K562 (cell line): Measurements from ENCODE around the gene P2RY8. TPM values are rescaled to one million over a fixed set of nuclear protein-coding genes. Genes with fewer than 3 reads are reported as not detected.
A peak's percentile ranks its signal among the peaks of the same experiment; 100 is the strongest.
"Not testable (repeated sequence)": the region's sequence is repeated elsewhere in the genome, so short reads cannot be mapped to it uniquely, and the experiment has no call there.

Experiments
- ATAC-seq: fragments of 200-7000 bp; cut with Tn5 transposase; 3 replicates; pipeline ENCODE4 v1.9.1; 2020; ENCODE audit warnings: moderate library complexity
- BruUV-seq: library from RNA; stranded (reverse); fragments of 400-500 nt; replicated peaks from 2 replicates; lab custom pipeline; 2021; lab: Mats Ljungman, UMichigan
- CTCF ChIA-PET: fragments of 300-600 bp; formaldehyde crosslinking; extraction: SDS; loops from one replicate; lab custom pipeline; 2021; ENCODE audit warnings: low intra/inter-chr PET ratio; lab: Yijun Ruan, JAX
- POLR2A ChIA-PET: fragments of 300-600, 350-650 bp; sonication (Branson Sonifier 250); formaldehyde crosslinking; extraction: SDS; loops from one replicate; lab custom pipeline; 2021; ENCODE audit warnings: antibody characterized with exemption, inconsistent platforms; lab: Yijun Ruan, JAX
- DNase-seq, 4 experiments: peaks; one replicate each; pipeline versions ENCODE4 v3.0.0 to v3.0.0-alpha.2; 2011 to 2018; ENCODE audit warnings: low spot score in 3 of 4, mixed read lengths in 3 of 4; ENCODE audit errors: extremely low read depth in 1 of 4
- FAIRE-seq: peaks from 2 replicates; lab custom pipeline; 2011; peaks lifted over from hg19 to GRCh38; lab: Jason Lieb, UNC
- H2AFZ ChIP-seq: 2 replicates; pipeline ENCODE4 v1.6.0; 2011; ENCODE audit warnings: low read depth, low read length, control low read depth, inconsistent platforms
- H3K27ac ChIP-seq: fragments of 200-600 bp; 3 replicates; pipeline ENCODE4 v1.8.0; 2011; ENCODE audit warnings: low read depth, mild to moderate bottlenecking, control low read depth, inconsistent platforms, low read length, moderate library complexity, mixed read lengths; ENCODE audit errors: extremely low read depth
- H3K27me3 ChIP-seq, 2 experiments: fragments of 300-600 bp in 1 of 2; 2 replicates in 1 of 2; 3 replicates in 1 of 2; pipeline versions ENCODE4 v1.6.0 to v1.8.0; 2011; ENCODE audit warnings: inconsistent platforms in 2 of 2, low read length in 2 of 2, mild to moderate bottlenecking in 1 of 2, mixed read lengths in 1 of 2, moderate library complexity in 1 of 2; ENCODE audit not compliant: control insufficient read depth in 2 of 2, insufficient read depth in 2 of 2
- H3K36me3 ChIP-seq: fragments of 300-600 bp; 3 replicates; pipeline ENCODE4 v1.8.0; 2011; ENCODE audit warnings: mild to moderate bottlenecking, low read length, inconsistent platforms; ENCODE audit not compliant: control insufficient read depth, insufficient read depth
- H3K4me1 ChIP-seq, 2 experiments: fragments of 200-600 bp in 1 of 2; replicated peaks in 1 of 2; 2 replicates in 1 of 2; 3 replicates in 1 of 2; pipeline versions ENCODE4 v1.5.1 to v1.8.0; 2011; ENCODE audit warnings: inconsistent platforms in 2 of 2, low read length in 2 of 2, mild to moderate bottlenecking in 1 of 2, mixed read lengths in 1 of 2, moderate library complexity in 1 of 2; ENCODE audit not compliant: control insufficient read depth in 2 of 2, insufficient read depth in 2 of 2
- H3K4me2 ChIP-seq: 2 replicates; pipeline ENCODE4 v1.6.1; 2011; ENCODE audit warnings: low read length, control low read depth, inconsistent platforms, mixed read lengths; ENCODE audit not compliant: insufficient read depth
- H3K4me3 ChIP-seq: fragments of 200-600 bp; sonication (generic), shearing (Covaris generic); 2 replicates; pipeline ENCODE4 v1.5.1; 2016; ENCODE audit warnings: control low read depth, inconsistent platforms
- H3K79me2 ChIP-seq: fragments of 200-600 bp; 3 replicates; pipeline ENCODE4 v1.8.0; 2011; ENCODE audit warnings: low read length, inconsistent platforms; ENCODE audit not compliant: control insufficient read depth, insufficient read depth
- H3K9ac ChIP-seq, 2 experiments: 2 replicates each; pipeline versions ENCODE4 v1.6.0 to v1.6.1; 2011; ENCODE audit warnings: low read depth in 2 of 2, low read length in 2 of 2, control low read depth in 1 of 2, inconsistent platforms in 1 of 2, mild to moderate bottlenecking in 1 of 2, mixed read lengths in 1 of 2; ENCODE audit not compliant: insufficient read depth in 1 of 2
- H3K9me1 ChIP-seq: one replicate; pipeline ENCODE4 v1.6.0; 2011; ENCODE audit warnings: inconsistent platforms, mild to moderate bottlenecking, low read length, moderate library complexity; ENCODE audit not compliant: control insufficient read depth, insufficient read depth
- H3K9me3 ChIP-seq: replicated peaks from 2 replicates; pipeline ENCODE4 v1.5.1; 2011; ENCODE audit warnings: low read depth, low read length, inconsistent platforms; ENCODE audit not compliant: control insufficient read depth, insufficient read depth
- H4K20me1 ChIP-seq: replicated peaks from 2 replicates; pipeline ENCODE4 v1.6.1; 2011; ENCODE audit warnings: low read length, inconsistent platforms, mixed read lengths; ENCODE audit not compliant: control insufficient read depth, insufficient read depth
- BRD4 ChIP-seq: fragments of 200-600 bp; sonication (generic); IDR thresholded peaks from 2 replicates; pipeline ENCODE4 v1.6.1; 2017; ENCODE audit warnings: inconsistent platforms
- ESRRB ChIP-seq: fragments of 250-450 bp; sonication (Bioruptor Pico); IDR thresholded peaks from 2 replicates; pipeline ENCODE4 v1.5.0; 2020; ENCODE audit warnings: mild to moderate bottlenecking, moderate library complexity, borderline replicate concordance
- ZBTB7A ChIP-seq: IDR thresholded peaks from 2 replicates; pipeline ENCODE4 v1.6.1; 2011; ENCODE audit warnings: low read depth, mild to moderate bottlenecking, low read length, moderate library complexity, borderline replicate concordance; ENCODE audit not compliant: control insufficient read depth
- ZNF146 ChIP-seq: IDR thresholded peaks from one replicate; pipeline ENCODE4 v1.6.1; 2018; ENCODE audit warnings: missing compliant biosample characterization; ENCODE audit not compliant: unreplicated experiment
- ZNF239 ChIP-seq: fragments of 250-450 bp; sonication (Bioruptor Pico); IDR thresholded peaks from 2 replicates; pipeline ENCODE4 v1.4.0; 2020; ENCODE audit warnings: mild to moderate bottlenecking
- ZNF57 ChIP-seq: fragments of 450-650 bp; formaldehyde crosslinking; IDR thresholded peaks from 2 replicates; pipeline ENCODE4 v1.4.0; 2020; ENCODE audit warnings: mild to moderate bottlenecking, moderate library complexity
- WGBS: fragments of 100-300 bp; shearing (Covaris generic); methylation state at CpG from one replicate; pipeline ENCODE4 v1.1.6; 2016; ENCODE audit warnings: low coverage, mixed read lengths; ENCODE audit not compliant: insufficient coverage; ENCODE audit errors: missing lambda C conversion rate; 5-methylcytosine and 5-hydroxymethylcytosine counted together
- in situ Hi-C: fragments of 300-500 bp; cut with MboI; formaldehyde crosslinking; loops from 4 replicates; pipeline ENCODE4 v1.15.0; 2018; ENCODE audit warnings: inconsistent platforms, mixed read lengths
- intact Hi-C: fragments of 100-400 bp; cut with micrococcal nuclease; formaldehyde crosslinking; loops from 2 replicates; pipeline ENCODE4 v1.14.2; 2022
- polyA plus RNA-seq, 8 experiments: library from polyadenylated mRNA; depleted of rRNA in 4 of 8; stranded (reverse) in 5 of 8; unstranded in 3 of 8; fragments of >200 nt; fragmentation: Nextera tagmentation in 2 of 8; fragmentation: Illumina TruSeq in 1 of 8; extraction: Ambion mirVana in 2 of 8; extraction: Trizol in 1 of 8; gene quantifications; 2 replicates each; pipeline versions ENCODE4 v1.2.1 to v1.2.3, GENCODE V29; 2011 to 2014; ENCODE audit warnings: inconsistent platforms in 1 of 8, missing spikeins in 1 of 8
- total RNA-seq, 7 experiments: library from RNA; depleted of rRNA in 6 of 7; stranded (reverse); fragments of >200 nt in 6 of 7; fragmentation: Illumina TruSeq in 2 of 7; extraction: Trizol in 2 of 7; gene quantifications; 2 replicates each; pipeline versions ENCODE4 v1.2.1 to v1.2.3, GENCODE V29; 2011 to 2021; ENCODE audit warnings: low replicate concordance in 1 of 7
- TF ChIP-seq, protein P1 (sequence below): sonication (generic); formaldehyde crosslinking; IDR thresholded peaks from 2 replicates; pipeline ENCODE4 v1.8.1; 2023; ENCODE audit warnings: mild to moderate bottlenecking, missing genetic modification reagents, moderate library complexity
- TF ChIP-seq, protein P2 (sequence below): IDR thresholded peaks from 3 replicates; pipeline ENCODE4 v1.6.1; 2011; ENCODE audit warnings: borderline replicate concordance, mild to moderate bottlenecking, moderate library complexity; ENCODE audit not compliant: insufficient read length; ENCODE audit errors: extremely low read depth

The P2RY8 gene
- total and polyA plus RNA-seq, 9 of the 15 experiments (the other 6 are each of a cell fraction or from before 2014, with no cell fraction given), result 0.04 to 0.69 (median 0.08) TPM; not detected in 3

DNA sequence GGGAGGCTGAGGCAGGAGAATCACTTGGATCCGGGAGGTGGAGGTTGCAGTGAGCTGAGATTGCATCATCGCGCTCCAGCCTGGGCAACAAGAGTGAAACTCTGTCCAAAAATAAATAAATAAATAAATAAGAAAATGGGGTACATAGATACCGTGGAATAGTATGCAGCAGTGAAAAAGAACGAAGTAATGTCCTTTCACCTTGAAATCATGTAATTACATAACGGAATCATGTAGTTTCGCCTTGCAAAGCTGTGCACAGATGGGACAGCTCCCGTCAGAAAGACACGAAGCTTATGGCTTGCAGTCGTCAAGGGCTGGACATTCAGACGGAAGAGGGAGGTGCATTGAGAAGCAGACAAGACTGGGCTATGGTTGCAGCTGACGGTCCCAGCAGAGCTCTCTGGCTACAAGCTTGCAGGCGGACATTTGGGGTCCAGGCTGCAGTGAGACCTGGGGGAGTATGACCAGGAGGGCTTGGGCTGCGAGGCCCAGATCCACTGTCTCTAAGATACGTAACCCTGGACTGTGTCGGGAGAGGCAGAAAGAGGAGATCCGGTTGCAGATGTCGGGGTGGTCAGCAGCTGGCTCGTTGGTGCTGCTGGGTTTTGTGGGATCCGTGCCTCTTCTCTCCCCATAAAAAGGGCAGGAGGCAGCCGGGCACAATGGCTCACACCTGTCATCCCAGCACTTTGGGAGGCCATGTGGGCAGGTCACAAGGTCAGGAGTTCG, 6.2 kb upstream of the P2RY8 start (continued):
- TF ChIP-seq, protein P1, sequence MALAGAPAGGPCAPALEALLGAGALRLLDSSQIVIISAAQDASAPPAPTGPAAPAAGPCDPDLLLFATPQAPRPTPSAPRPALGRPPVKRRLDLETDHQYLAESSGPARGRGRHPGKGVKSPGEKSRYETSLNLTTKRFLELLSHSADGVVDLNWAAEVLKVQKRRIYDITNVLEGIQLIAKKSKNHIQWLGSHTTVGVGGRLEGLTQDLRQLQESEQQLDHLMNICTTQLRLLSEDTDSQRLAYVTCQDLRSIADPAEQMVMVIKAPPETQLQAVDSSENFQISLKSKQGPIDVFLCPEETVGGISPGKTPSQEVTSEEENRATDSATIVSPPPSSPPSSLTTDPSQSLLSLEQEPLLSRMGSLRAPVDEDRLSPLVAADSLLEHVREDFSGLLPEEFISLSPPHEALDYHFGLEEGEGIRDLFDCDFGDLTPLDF (CRISPR knock-in tag), result no peak
- TF ChIP-seq ESRRB (CRISPR knock-in tag) (no peak), ZNF146 (CRISPR knock-in tag) (peak; percentile 92), BRD4 (no peak), ZNF57 (CRISPR knock-in tag) (no peak), ZBTB7A (no peak), ZNF239 (no peak)
- TF ChIP-seq, protein P2, sequence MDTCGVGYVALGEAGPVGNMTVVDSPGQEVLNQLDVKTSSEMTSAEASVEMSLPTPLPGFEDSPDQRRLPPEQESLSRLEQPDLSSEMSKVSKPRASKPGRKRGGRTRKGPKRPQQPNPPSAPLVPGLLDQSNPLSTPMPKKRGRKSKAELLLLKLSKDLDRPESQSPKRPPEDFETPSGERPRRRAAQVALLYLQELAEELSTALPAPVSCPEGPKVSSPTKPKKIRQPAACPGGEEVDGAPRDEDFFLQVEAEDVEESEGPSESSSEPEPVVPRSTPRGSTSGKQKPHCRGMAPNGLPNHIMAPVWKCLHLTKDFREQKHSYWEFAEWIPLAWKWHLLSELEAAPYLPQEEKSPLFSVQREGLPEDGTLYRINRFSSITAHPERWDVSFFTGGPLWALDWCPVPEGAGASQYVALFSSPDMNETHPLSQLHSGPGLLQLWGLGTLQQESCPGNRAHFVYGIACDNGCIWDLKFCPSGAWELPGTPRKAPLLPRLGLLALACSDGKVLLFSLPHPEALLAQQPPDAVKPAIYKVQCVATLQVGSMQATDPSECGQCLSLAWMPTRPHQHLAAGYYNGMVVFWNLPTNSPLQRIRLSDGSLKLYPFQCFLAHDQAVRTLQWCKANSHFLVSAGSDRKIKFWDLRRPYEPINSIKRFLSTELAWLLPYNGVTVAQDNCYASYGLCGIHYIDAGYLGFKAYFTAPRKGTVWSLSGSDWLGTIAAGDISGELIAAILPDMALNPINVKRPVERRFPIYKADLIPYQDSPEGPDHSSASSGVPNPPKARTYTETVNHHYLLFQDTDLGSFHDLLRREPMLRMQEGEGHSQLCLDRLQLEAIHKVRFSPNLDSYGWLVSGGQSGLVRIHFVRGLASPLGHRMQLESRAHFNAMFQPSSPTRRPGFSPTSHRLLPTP, result no peak
- TF ChIP-seq, all 486 proteins: peak for 5

GRCh38 chrX:1539146-1539545, 2.2 kb upstream of the P2RY8 start:
- POLR2A ChIA-PET, DNase-seq, H3K79me2 ChIP-seq, H3K4me1 ChIP-seq, ATAC-seq, H3K9me1 ChIP-seq, H4K20me1 ChIP-seq, H3K4me3 ChIP-seq, H3K27me3 ChIP-seq, H3K9me3 ChIP-seq, H3K9ac ChIP-seq, H2AFZ ChIP-seq, H3K27ac ChIP-seq, H3K4me2 ChIP-seq, H3K36me3 ChIP-seq, FAIRE-seq, CTCF ChIA-PET, BruUV-seq: not testable (repeated sequence)
- intact Hi-C loops (loop anchor here (5.0 kb wide), 1 partner anchor 87 kb away; the partner anchor contains the start of gene ASMTL), in situ Hi-C loops (loop anchor here (5.0 kb wide), 1 partner anchor 57 kb away; no protein-coding TSS in a partner anchor)
- 33% methylated on average over 7 of the region's 14 CpGs for WGBS
